ENCODE results near the gene DYNC1LI2. TPM values are rescaled to one million over a fixed set of nuclear protein-coding genes. Genes with fewer than 3 reads are reported as not detected.

Gene DYNC1LI2
- total RNA-seq, 1 experiment from 2014 or later = 92.8 TPM

DNA sequence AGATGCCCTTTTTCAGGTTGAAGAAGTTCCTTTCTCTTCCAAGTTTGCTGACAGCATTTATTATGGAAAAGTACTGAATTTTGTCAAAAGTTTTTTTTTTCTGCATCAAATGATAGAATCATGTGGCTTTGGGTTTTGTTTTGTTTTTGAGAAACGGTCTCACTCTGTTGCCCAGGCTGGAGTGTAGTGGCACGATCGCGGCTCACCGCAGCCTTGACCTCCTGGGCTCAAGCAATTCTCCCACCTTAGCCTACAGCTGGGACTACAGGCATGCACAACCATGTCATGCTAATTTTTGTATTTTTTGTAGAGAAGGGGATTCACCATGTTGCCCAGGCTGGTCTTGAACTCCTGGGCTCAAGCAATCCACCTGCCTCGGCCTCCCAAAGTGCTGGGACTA, 62.1 kb downstream of the DYNC1LI2 start:
- Histone ChIP-seq H3K9me3 (ENCODE audit: control insufficient read depth in 1 of 2, insufficient read depth in 1 of 2, low read depth in 1 of 2, low read length in 2 of 2) (no peaks in the 10 kb centered on the region), H3K27ac (ENCODE audit: low read depth, low read length) (no peak overlapping the region), H3K27me3 (ENCODE audit: insufficient read depth, low read length) (no peaks in the 10 kb centered on the region), H4K20me1 (ENCODE audit: insufficient read depth) (no peaks in the 10 kb centered on the region), H3K4me1 (ENCODE audit: control insufficient read depth in 1 of 2, insufficient read depth in 2 of 2, low read length in 2 of 2) (no peaks in the 10 kb centered on the region; a peak in 2 of 4 replicates), H3K4me2 (ENCODE audit: low read length) (no peak overlapping the region), H3K36me3 (ENCODE audit: control insufficient read depth in 1 of 2, insufficient read depth in 2 of 2, low read length in 2 of 2) (no peaks in the 10 kb centered on the region), H3K79me2 (ENCODE audit: insufficient read depth, low read length) (peaks cover 75% of the 10 kb centered on the region), H3K9me2 (ENCODE audit: insufficient read depth) (no peaks in the 10 kb centered on the region), H2AFZ (ENCODE audit: low read depth, low read length, poor library complexity, severe bottlenecking) (no peak overlapping the region), H3K4me3 (replicated peaks in 1 of 2; ENCODE audit: low read depth in 1 of 2, low read length in 2 of 2) (no peak overlapping the region), H3K9ac (ENCODE audit: low read length) (no peak overlapping the region)
- intact Hi-C loops (cut with micrococcal nuclease) = no loop called here
- CTCF ChIA-PET = no interaction called here
- POLR2A ChIA-PET = no interaction called here
- RAD21 ChIA-PET (ENCODE audit: low non-redundant PET in 1 of 2, low total read pairs in 2 of 2, uncharacterized antibody in 2 of 2, unreplicated experiment in 2 of 2) = no interaction called here
- DNase-seq (ENCODE audit: low read depth, low spot score) = no peak
- BruUV-seq (replicated peaks) = no TSS peak
- ATAC-seq = no peak
- no peak for TF ChIP-seq FOSL1 (IDR thresholded peaks at IDR 0.05; ENCODE audit: low read depth)
- no peak for TF ChIP-seq YY1 (IDR thresholded peaks at IDR 0.05; ENCODE audit: extremely low read depth, insufficient replicate concordance, low read depth, low read length)
- TF ChIP-seq ELF1 (IDR thresholded peaks at IDR 0.05; ENCODE audit: borderline replicate concordance, low read depth) = no peak
- no peak for TF ChIP-seq CBX3 (IDR thresholded peaks at IDR 0.05; ENCODE audit: low read depth)
- TF ChIP-seq EGR1 (IDR thresholded peaks at IDR 0.05; ENCODE audit: low read depth) = no peak
- TF ChIP-seq, protein P1, sequence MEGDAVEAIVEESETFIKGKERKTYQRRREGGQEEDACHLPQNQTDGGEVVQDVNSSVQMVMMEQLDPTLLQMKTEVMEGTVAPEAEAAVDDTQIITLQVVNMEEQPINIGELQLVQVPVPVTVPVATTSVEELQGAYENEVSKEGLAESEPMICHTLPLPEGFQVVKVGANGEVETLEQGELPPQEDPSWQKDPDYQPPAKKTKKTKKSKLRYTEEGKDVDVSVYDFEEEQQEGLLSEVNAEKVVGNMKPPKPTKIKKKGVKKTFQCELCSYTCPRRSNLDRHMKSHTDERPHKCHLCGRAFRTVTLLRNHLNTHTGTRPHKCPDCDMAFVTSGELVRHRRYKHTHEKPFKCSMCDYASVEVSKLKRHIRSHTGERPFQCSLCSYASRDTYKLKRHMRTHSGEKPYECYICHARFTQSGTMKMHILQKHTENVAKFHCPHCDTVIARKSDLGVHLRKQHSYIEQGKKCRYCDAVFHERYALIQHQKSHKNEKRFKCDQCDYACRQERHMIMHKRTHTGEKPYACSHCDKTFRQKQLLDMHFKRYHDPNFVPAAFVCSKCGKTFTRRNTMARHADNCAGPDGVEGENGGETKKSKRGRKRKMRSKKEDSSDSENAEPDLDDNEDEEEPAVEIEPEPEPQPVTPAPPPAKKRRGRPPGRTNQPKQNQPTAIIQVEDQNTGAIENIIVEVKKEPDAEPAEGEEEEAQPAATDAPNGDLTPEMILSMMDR (IDR thresholded peaks at IDR 0.05 in 2 of 3, conservative IDR thresholded peaks at IDR 0.05 in 1 of 3; ENCODE audit: borderline replicate concordance in 1 of 3, insufficient read depth in 1 of 3, low read depth in 2 of 3, low read length in 2 of 3) = no peak
- TF ChIP-seq, protein P2, sequence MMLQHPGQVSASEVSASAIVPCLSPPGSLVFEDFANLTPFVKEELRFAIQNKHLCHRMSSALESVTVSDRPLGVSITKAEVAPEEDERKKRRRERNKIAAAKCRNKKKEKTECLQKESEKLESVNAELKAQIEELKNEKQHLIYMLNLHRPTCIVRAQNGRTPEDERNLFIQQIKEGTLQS (IDR thresholded peaks at IDR 0.05) = no peak
- TF ChIP-seq, protein P3, sequence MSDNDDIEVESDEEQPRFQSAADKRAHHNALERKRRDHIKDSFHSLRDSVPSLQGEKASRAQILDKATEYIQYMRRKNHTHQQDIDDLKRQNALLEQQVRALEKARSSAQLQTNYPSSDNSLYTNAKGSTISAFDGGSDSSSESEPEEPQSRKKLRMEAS (IDR thresholded peaks at IDR 0.05) = no peak
- TF ChIP-seq JUND (IDR thresholded peaks at IDR 0.05) = no peak
- TF ChIP-seq, protein P4, sequence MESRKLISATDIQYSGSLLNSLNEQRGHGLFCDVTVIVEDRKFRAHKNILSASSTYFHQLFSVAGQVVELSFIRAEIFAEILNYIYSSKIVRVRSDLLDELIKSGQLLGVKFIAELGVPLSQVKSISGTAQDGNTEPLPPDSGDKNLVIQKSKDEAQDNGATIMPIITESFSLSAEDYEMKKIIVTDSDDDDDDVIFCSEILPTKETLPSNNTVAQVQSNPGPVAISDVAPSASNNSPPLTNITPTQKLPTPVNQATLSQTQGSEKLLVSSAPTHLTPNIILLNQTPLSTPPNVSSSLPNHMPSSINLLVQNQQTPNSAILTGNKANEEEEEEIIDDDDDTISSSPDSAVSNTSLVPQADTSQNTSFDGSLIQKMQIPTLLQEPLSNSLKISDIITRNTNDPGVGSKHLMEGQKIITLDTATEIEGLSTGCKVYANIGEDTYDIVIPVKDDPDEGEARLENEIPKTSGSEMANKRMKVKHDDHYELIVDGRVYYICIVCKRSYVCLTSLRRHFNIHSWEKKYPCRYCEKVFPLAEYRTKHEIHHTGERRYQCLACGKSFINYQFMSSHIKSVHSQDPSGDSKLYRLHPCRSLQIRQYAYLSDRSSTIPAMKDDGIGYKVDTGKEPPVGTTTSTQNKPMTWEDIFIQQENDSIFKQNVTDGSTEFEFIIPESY (IDR thresholded peaks at IDR 0.05; ENCODE audit: extremely low read depth, insufficient replicate concordance, low read length) = no peak
- TF ChIP-seq, protein P5, sequence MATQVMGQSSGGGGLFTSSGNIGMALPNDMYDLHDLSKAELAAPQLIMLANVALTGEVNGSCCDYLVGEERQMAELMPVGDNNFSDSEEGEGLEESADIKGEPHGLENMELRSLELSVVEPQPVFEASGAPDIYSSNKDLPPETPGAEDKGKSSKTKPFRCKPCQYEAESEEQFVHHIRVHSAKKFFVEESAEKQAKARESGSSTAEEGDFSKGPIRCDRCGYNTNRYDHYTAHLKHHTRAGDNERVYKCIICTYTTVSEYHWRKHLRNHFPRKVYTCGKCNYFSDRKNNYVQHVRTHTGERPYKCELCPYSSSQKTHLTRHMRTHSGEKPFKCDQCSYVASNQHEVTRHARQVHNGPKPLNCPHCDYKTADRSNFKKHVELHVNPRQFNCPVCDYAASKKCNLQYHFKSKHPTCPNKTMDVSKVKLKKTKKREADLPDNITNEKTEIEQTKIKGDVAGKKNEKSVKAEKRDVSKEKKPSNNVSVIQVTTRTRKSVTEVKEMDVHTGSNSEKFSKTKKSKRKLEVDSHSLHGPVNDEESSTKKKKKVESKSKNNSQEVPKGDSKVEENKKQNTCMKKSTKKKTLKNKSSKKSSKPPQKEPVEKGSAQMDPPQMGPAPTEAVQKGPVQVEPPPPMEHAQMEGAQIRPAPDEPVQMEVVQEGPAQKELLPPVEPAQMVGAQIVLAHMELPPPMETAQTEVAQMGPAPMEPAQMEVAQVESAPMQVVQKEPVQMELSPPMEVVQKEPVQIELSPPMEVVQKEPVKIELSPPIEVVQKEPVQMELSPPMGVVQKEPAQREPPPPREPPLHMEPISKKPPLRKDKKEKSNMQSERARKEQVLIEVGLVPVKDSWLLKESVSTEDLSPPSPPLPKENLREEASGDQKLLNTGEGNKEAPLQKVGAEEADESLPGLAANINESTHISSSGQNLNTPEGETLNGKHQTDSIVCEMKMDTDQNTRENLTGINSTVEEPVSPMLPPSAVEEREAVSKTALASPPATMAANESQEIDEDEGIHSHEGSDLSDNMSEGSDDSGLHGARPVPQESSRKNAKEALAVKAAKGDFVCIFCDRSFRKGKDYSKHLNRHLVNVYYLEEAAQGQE (IDR thresholded peaks at IDR 0.05; ENCODE audit: low read depth) = no peak
- TF ChIP-seq EZH2 (IDR thresholded peaks at IDR 0.05) = no peak
- no peak for TF ChIP-seq ZNF274 (IDR thresholded peaks at IDR 0.05; ENCODE audit: low read depth, low read length)

Data from HCT116 (cell line).